K562 (cell line): Measurements from ENCODE around the gene HSPA4L. TPM values are rescaled to one million over a fixed set of nuclear protein-coding genes. Genes with fewer than 3 reads are reported as not detected.

ENCODE experiments used
- AFF1 ChIP-seq, 2 experiments: fragments of 450-650 bp; IDR thresholded peaks; 2 replicates each; pipeline ENCODE4 v1.6.1; 2018; ENCODE audit warnings: mild to moderate bottlenecking in 2 of 2, low read depth in 1 of 2; ENCODE audit not compliant: partially characterized antibody in 2 of 2
- BHLHE40 ChIP-seq: IDR thresholded peaks from 2 replicates; pipeline ENCODE4 v1.6.1; 2011; ENCODE audit warnings: low read length, improper control_type of control experiment
- CBX2 ChIP-seq: fragments of 200-600 bp; sonication (generic); IDR thresholded peaks from one replicate; pipeline ENCODE4 v1.6.1; 2012; ENCODE audit warnings: mild to moderate bottlenecking, low read length, inconsistent platforms; ENCODE audit not compliant: insufficient read depth, poor library complexity, severe bottlenecking
- CXXC5 ChIP-seq: fragments of 250-450 bp; sonication (Bioruptor Pico); IDR thresholded peaks from 2 replicates; pipeline ENCODE4 v1.8.0; 2022; ENCODE audit warnings: inconsistent platforms, mild to moderate bottlenecking, moderate library complexity
- E2F1 ChIP-seq: sonication (generic); formaldehyde crosslinking; IDR thresholded peaks from 2 replicates; pipeline ENCODE4 v1.8.1; 2023; ENCODE audit warnings: mild to moderate bottlenecking, missing genetic modification reagents, moderate library complexity
- E2F3 ChIP-seq: fragments of 250-450 bp; sonication (Bioruptor Pico); IDR thresholded peaks from 2 replicates; pipeline ENCODE4 v1.4.0; 2020; ENCODE audit warnings: mild to moderate bottlenecking
- FOS ChIP-seq: IDR thresholded peaks from 3 replicates; pipeline ENCODE4 v1.6.1; 2011; ENCODE audit not compliant: insufficient read length; ENCODE audit errors: extremely low read depth
- HNRNPLL ChIP-seq: fragments of 200-400 bp; formaldehyde crosslinking; IDR thresholded peaks from 2 replicates; pipeline ENCODE4 v1.6.1; 2017; ENCODE audit warnings: low read length, low read depth, mild to moderate bottlenecking; ENCODE audit not compliant: poor library complexity, severe bottlenecking
- HSF4 ChIP-seq: fragments of 250-450 bp; sonication (Bioruptor Pico); IDR thresholded peaks from 2 replicates; pipeline ENCODE4 v2.1.2; 2022; ENCODE audit warnings: mild to moderate bottlenecking, moderate library complexity, borderline replicate concordance
- MLX ChIP-seq, 2 experiments: fragments of 450-650 bp in 1 of 2; sonication (generic) in 1 of 2; formaldehyde crosslinking; conservative IDR thresholded peaks; 2 replicates each; pipeline versions ENCODE4 v1.4.0 to v1.8.1; 2020 to 2022; ENCODE audit warnings: mild to moderate bottlenecking in 1 of 2, missing genetic modification reagents in 1 of 2
- PCBP2 ChIP-seq: fragments of 200-400 bp; formaldehyde crosslinking; IDR thresholded peaks from 2 replicates; pipeline ENCODE4 v1.6.1; 2018; ENCODE audit warnings: low read length, low read depth, mild to moderate bottlenecking, moderate library complexity; ENCODE audit not compliant: poor library complexity, severe bottlenecking
- PRDM10 ChIP-seq: fragments of 450-650 bp; IDR thresholded peaks from 2 replicates; pipeline ENCODE4 v1.6.1; 2018; ENCODE audit not compliant: partially characterized antibody
- RBM15 ChIP-seq: fragments of 200-400 bp; formaldehyde crosslinking; IDR thresholded peaks from 2 replicates; pipeline ENCODE4 v1.6.1; 2018; ENCODE audit warnings: mild to moderate bottlenecking, low read length, moderate library complexity; ENCODE audit not compliant: insufficient read depth
- ZNF134 ChIP-seq: fragments of 250-450 bp; sonication (Bioruptor Pico); conservative IDR thresholded peaks from 2 replicates; pipeline ENCODE4 v1.4.0; 2020
- ZNF408 ChIP-seq: fragments of 250-450 bp; sonication (Bioruptor Pico); IDR thresholded peaks from 2 replicates; pipeline ENCODE4 v1.4.0; 2020; ENCODE audit warnings: low read depth, mild to moderate bottlenecking, moderate library complexity
- ZNF589 ChIP-seq: fragments of 200-800 bp; sonication (Bioruptor generic); IDR thresholded peaks from 2 replicates; pipeline ENCODE4 v1.6.1; 2016; ENCODE audit warnings: low read depth, missing genetic modification characterization, missing compliant biosample characterization
- ZNF76 ChIP-seq: fragments of 250-450 bp; sonication (Bioruptor Pico); IDR thresholded peaks from 2 replicates; pipeline ENCODE4 v1.4.0; 2020; ENCODE audit warnings: mild to moderate bottlenecking, moderate library complexity, borderline replicate concordance
- polyA plus RNA-seq, 8 experiments: library from polyadenylated mRNA; depleted of rRNA in 4 of 8; stranded (reverse) in 5 of 8; unstranded in 3 of 8; fragments of >200 nt; fragmentation: Nextera tagmentation in 2 of 8; fragmentation: Illumina TruSeq in 1 of 8; extraction: Ambion mirVana in 2 of 8; extraction: Trizol in 1 of 8; gene quantifications; 2 replicates each; pipeline versions ENCODE4 v1.2.1 to v1.2.3, GENCODE V29; 2011 to 2014; ENCODE audit warnings: inconsistent platforms in 1 of 8, missing spikeins in 1 of 8
- total RNA-seq, 7 experiments: library from RNA; depleted of rRNA in 6 of 7; stranded (reverse); fragments of >200 nt in 6 of 7; fragmentation: Illumina TruSeq in 2 of 7; extraction: Trizol in 2 of 7; gene quantifications; 2 replicates each; pipeline versions ENCODE4 v1.2.1 to v1.2.3, GENCODE V29; 2011 to 2021; ENCODE audit warnings: low replicate concordance in 1 of 7

Gene HSPA4L
- total and polyA plus RNA-seq, 9 of the 15 experiments (the other 6 are each of a cell fraction or from before 2014, with no cell fraction given) = 12.3 to 37.0 (median 21.7) TPM

GRCh38 chr4:127783026-127783769, 1.1 kb downstream of the HSPA4L start (continued):
- TF ChIP-seq PRDM10 (peak; percentile 70), HNRNPLL (peak; percentile 49), ZNF408 (CRISPR knock-in tag) (no peak), AFF1 (IDR thresholded peaks at IDR 0.05; ENCODE audit: low read depth in 1 of 2, partially characterized antibody in 2 of 2) (no peak), E2F1 (CRISPR knock-in tag) (0 out of 2 replicates have a peak, but pooled peaks have one; percentile 50), BHLHE40 (no peak), PCBP2 (no peak), CXXC5 (0 out of 2 replicates have a peak, but pooled peaks have one; percentile 53), ZNF76 (CRISPR knock-in tag) (no peak), E2F3 (no peak), HSF4 (CRISPR knock-in tag) (no peak), ZNF589 (no peak), CBX2 (no peak), RBM15 (no peak), MLX (CRISPR knock-in tag; conservative IDR thresholded peaks at IDR 0.05) (no peak), ZNF134 (CRISPR knock-in tag) (no peak), FOS (no peak)
